ENCODE data around the gene ANKUB1. TPM values are rescaled to one million over a fixed set of nuclear protein-coding genes. Genes with fewer than 3 reads are reported as not detected.

The ANKUB1 gene
- total RNA-seq, 1 donor from 2014 or later: not detected

GRCh38 chr3:149752788-149753136, 39.6 kb downstream of the ANKUB1 start:
- peak overlapping the region; percentile 94 for H3K27ac Mint-ChIP-seq
- Histone ChIP-seq H3K9ac (no peak overlapping the region), H3K27ac (no peak overlapping the region)

GRCh38 chr3:149752051-149752787, 40.1 kb downstream of the ANKUB1 start, which contains the start of gene COMMD2:
Gene COMMD2 (minus strand): TSS chr3:149752489. CDS start chr3:149752444, 45 bp downstream.
- Histone ChIP-seq H3K27me3 (no peaks in the 10 kb centered on the region), H3K27ac (peak within 1 kb of the TSS; percentile 52), H3K4me2 (peak within 1 kb of the TSS; percentile 94), H3K36me3 (peaks cover 14% of the 10 kb centered on the region), H2AFZ (replicated peaks) (peak within 1 kb of the TSS; percentile 87), H3K9ac (peak within 1 kb of the TSS; percentile 71), H3K4me1 (peaks cover 8% of the 10 kb centered on the region), H3K9me3 (ENCODE audit: low read depth) (no peaks in the 10 kb centered on the region), H3F3A (ENCODE audit: low read depth) (no peaks in the 10 kb centered on the region), H3K4me3 (peak within 1 kb of the TSS; percentile 81), H3K79me2 (ENCODE audit: low read depth) (peaks cover 28% of the 10 kb centered on the region), H4K20me1 (ENCODE audit: low read depth) (no peaks in the 10 kb centered on the region)
- peaks cover 11% of the 10 kb centered on the region for H3K4me1 Mint-ChIP-seq
- peak; percentile 92 for DNase-seq (ENCODE audit: low spot score)
- H3K4me3 Mint-ChIP-seq: peak within 1 kb of the TSS; percentile 98
- H3K36me3 Mint-ChIP-seq: peaks cover 18% of the 10 kb centered on the region
- TF ChIP-seq EZH2 (IDR thresholded peaks at IDR 0.05) (peak; percentile 59), CTCF (IDR thresholded peaks at IDR 0.05) (peak; percentile 42), EZH2phosphoT487 (IDR thresholded peaks at IDR 0.05) (no peak)
- no peaks in the 10 kb centered on the region for H3K27me3 Mint-ChIP-seq (ENCODE audit: insufficient read depth, low read depth)
- H3K27ac Mint-ChIP-seq: peak within 1 kb of the TSS; percentile 94
- H3K9me3 Mint-ChIP-seq: no peaks in the 10 kb centered on the region

More at GRCh38 chr3:149752788-149753136, 39.6 kb downstream of the ANKUB1 start:
- Histone ChIP-seq H3K4me3 (peak overlapping the region; percentile 81), H3K27me3 (no peaks in the 10 kb centered on the region), H3K4me2 (peak overlapping the region; percentile 94), H3K9me3 (ENCODE audit: low read depth) (no peaks in the 10 kb centered on the region), H3K36me3 (peaks cover 14% of the 10 kb centered on the region), H2AFZ (replicated peaks) (peak overlapping the region; percentile 87), H3K4me1 (peaks cover 8% of the 10 kb centered on the region), H3F3A (ENCODE audit: low read depth) (no peaks in the 10 kb centered on the region), H4K20me1 (ENCODE audit: low read depth) (no peaks in the 10 kb centered on the region), H3K79me2 (ENCODE audit: low read depth) (peaks cover 28% of the 10 kb centered on the region)
- no peak for TF ChIP-seq EZH2 (IDR thresholded peaks at IDR 0.05)
- TF ChIP-seq CTCF (IDR thresholded peaks at IDR 0.05): no peak
- TF ChIP-seq EZH2phosphoT487 (IDR thresholded peaks at IDR 0.05): no peak
- no peak for DNase-seq (ENCODE audit: low spot score)
- H3K27me3 Mint-ChIP-seq (ENCODE audit: insufficient read depth, low read depth): no peaks in the 10 kb centered on the region
- H3K4me3 Mint-ChIP-seq: peak overlapping the region; percentile 98
- peaks cover 11% of the 10 kb centered on the region for H3K4me1 Mint-ChIP-seq
- H3K9me3 Mint-ChIP-seq: no peaks in the 10 kb centered on the region
- H3K36me3 Mint-ChIP-seq: peaks cover 16% of the 10 kb centered on the region

GRCh38 chr3:149751551-149751950, 40.8 kb downstream of the ANKUB1 start:
- Mint-ChIP-seq H3K27ac (peak overlapping the region; percentile 94), H3K27me3 (ENCODE audit: insufficient read depth, low read depth) (peaks cover 2% of the 10 kb centered on the region)

More at GRCh38 chr3:149751551-149751950, 40.8 kb downstream of the ANKUB1 start:
- Histone ChIP-seq H3K4me1 (peaks cover 8% of the 10 kb centered on the region), H3K4me3 (peak overlapping the region; percentile 81), H3K36me3 (peaks cover 14% of the 10 kb centered on the region), H3K9ac (peak overlapping the region; percentile 71), H3K79me2 (ENCODE audit: low read depth) (peaks cover 28% of the 10 kb centered on the region), H3K27ac (no peak overlapping the region), H3K27me3 (no peaks in the 10 kb centered on the region), H3F3A (ENCODE audit: low read depth) (no peaks in the 10 kb centered on the region), H4K20me1 (ENCODE audit: low read depth) (no peaks in the 10 kb centered on the region), H3K4me2 (peak overlapping the region; percentile 94), H2AFZ (replicated peaks) (peak overlapping the region; percentile 87), H3K9me3 (ENCODE audit: low read depth) (no peaks in the 10 kb centered on the region)
- TF ChIP-seq EZH2phosphoT487 (IDR thresholded peaks at IDR 0.05) (no peak), EZH2 (IDR thresholded peaks at IDR 0.05) (no peak), CTCF (IDR thresholded peaks at IDR 0.05) (no peak)
- DNase-seq (ENCODE audit: low spot score): peak; percentile 21
- H3K36me3 Mint-ChIP-seq: peaks cover 22% of the 10 kb centered on the region
- H3K4me1 Mint-ChIP-seq: peaks cover 11% of the 10 kb centered on the region
- no peaks in the 10 kb centered on the region for H3K9me3 Mint-ChIP-seq
- peak overlapping the region; percentile 98 for H3K4me3 Mint-ChIP-seq

Measured in neural progenitor cell (in vitro differentiated cells).